Panc1 (cell line): ENCODE data around the gene ABCC3.

Experiments used
- POLR2AphosphoS5 ChIP-seq: IDR thresholded peaks from 2 replicates; pipeline ENCODE4 v1.6.1; 2012; ENCODE audit warnings: mild to moderate bottlenecking, low read depth, low read length, moderate library complexity
- TCF7L2 ChIP-seq: IDR thresholded peaks from 2 replicates; pipeline ENCODE4 v1.6.1; 2011; ENCODE audit warnings: mild to moderate bottlenecking, low read depth, low read length, inconsistent platforms
- TF ChIP-seq, protein P1 (sequence below): fragments of 450-650 bp; IDR thresholded peaks from 2 replicates; pipeline ENCODE4 v1.5.1; 2017; ENCODE audit warnings: mild to moderate bottlenecking
- TF ChIP-seq, protein P2 (sequence below), 2 experiments: IDR thresholded peaks; 2 replicates each; pipeline ENCODE4 v1.6.1; 2011 to 2012; ENCODE audit warnings: low read depth in 2 of 2, control low read depth in 1 of 2, low read length in 1 of 2, mild to moderate bottlenecking in 1 of 2, moderate library complexity in 1 of 2; ENCODE audit not compliant: insufficient read depth in 1 of 2

DNA sequence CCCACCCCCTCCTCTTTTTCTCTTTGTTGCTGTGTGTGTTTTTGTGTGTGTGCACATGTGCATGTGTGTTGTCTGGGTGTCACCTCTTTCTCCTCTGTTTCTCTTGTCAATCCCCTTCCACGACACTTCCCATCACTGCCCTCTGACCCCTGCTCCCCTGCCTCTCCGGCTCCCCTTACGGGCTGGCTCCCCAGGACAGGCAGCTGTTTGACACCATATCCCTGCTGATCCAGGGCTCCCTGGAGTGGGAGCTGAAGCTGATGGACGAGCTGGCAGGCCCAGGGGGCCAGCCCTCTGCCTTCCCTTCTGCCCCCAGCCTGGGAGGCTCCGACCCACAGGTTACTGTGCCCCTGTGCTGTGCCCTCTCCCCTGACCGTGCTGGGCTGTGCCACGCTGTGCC, 15.2 kb upstream of the ABCC3 start:
- TF ChIP-seq, protein P1, sequence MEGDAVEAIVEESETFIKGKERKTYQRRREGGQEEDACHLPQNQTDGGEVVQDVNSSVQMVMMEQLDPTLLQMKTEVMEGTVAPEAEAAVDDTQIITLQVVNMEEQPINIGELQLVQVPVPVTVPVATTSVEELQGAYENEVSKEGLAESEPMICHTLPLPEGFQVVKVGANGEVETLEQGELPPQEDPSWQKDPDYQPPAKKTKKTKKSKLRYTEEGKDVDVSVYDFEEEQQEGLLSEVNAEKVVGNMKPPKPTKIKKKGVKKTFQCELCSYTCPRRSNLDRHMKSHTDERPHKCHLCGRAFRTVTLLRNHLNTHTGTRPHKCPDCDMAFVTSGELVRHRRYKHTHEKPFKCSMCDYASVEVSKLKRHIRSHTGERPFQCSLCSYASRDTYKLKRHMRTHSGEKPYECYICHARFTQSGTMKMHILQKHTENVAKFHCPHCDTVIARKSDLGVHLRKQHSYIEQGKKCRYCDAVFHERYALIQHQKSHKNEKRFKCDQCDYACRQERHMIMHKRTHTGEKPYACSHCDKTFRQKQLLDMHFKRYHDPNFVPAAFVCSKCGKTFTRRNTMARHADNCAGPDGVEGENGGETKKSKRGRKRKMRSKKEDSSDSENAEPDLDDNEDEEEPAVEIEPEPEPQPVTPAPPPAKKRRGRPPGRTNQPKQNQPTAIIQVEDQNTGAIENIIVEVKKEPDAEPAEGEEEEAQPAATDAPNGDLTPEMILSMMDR: no peak
- TF ChIP-seq POLR2AphosphoS5 (no peak), TCF7L2 (no peak)
- TF ChIP-seq, protein P2, sequence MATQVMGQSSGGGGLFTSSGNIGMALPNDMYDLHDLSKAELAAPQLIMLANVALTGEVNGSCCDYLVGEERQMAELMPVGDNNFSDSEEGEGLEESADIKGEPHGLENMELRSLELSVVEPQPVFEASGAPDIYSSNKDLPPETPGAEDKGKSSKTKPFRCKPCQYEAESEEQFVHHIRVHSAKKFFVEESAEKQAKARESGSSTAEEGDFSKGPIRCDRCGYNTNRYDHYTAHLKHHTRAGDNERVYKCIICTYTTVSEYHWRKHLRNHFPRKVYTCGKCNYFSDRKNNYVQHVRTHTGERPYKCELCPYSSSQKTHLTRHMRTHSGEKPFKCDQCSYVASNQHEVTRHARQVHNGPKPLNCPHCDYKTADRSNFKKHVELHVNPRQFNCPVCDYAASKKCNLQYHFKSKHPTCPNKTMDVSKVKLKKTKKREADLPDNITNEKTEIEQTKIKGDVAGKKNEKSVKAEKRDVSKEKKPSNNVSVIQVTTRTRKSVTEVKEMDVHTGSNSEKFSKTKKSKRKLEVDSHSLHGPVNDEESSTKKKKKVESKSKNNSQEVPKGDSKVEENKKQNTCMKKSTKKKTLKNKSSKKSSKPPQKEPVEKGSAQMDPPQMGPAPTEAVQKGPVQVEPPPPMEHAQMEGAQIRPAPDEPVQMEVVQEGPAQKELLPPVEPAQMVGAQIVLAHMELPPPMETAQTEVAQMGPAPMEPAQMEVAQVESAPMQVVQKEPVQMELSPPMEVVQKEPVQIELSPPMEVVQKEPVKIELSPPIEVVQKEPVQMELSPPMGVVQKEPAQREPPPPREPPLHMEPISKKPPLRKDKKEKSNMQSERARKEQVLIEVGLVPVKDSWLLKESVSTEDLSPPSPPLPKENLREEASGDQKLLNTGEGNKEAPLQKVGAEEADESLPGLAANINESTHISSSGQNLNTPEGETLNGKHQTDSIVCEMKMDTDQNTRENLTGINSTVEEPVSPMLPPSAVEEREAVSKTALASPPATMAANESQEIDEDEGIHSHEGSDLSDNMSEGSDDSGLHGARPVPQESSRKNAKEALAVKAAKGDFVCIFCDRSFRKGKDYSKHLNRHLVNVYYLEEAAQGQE (IDR thresholded peaks at IDR 0.05; ENCODE audit: insufficient read depth in 1 of 2, low read depth in 2 of 2, low read length in 1 of 2): no peak
